ENCODE measurements around the gene NXNL1.

The NXNL1 gene

DNA sequence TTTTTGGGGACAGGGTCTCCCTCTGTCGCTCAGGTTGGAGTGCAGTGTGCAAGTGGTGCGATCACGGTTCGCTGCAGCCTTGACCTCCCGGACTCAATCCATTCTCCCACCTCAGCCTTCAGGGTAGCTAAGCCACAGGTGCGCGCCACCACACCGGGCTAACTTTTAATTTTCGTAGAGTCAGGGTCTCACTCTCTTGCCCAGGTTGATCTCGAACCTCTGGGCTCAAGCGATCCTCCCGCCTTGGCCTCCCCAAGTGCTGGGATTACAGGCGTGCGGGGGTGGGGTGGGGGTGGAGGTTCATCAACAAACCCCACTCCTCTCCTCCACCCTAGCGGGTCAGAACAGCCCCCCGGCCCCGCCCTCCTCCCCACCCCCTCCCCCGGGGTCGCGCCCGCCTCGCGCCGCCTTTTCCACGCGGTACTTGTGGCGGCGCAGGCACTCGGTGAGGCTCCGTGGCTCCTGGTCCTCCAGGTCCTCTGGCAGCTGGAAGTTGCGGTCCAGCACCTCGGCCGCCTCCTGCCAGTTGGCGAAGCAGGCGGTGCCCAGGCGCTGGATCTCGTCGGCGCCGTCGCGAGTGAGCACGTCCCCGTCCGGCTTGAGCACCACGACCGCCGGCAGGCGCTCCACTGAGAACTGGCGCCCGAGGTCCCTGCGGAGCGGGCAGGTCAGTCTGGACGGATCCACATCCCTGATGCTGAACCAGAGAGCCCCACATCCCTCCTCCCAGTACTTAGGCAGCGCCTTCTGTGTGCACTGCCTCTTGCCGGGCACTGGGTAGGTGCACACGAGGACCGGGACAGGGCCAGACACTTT, 5.2 kb downstream of the NXNL1 start:
- no peak for DNase-seq

DNA sequence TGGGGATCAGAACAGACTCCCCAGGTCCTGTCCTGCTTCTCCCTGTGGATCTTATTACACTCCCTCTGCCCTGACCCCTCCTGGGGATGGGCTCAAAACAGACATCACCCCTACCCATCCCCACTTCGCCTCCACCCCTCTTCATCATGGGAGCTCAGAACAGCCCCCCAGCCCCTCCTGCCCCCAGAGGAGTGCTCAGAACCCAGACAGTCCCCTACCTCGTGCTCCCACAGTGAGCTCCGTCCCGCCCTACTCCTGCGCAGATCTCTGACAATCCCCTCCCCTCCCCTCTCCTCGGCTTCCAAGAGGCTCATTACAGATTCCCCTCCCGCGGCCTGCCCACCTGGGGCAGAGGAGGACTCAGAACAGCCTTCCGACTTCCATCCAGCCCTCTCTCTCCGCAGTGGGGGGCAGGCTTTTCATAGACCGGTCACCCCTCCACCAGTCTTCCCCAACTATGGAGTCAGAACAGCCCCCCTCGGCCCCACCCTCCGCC, 6.1 kb downstream of the NXNL1 start:
- DNase-seq = no peak

DNA sequence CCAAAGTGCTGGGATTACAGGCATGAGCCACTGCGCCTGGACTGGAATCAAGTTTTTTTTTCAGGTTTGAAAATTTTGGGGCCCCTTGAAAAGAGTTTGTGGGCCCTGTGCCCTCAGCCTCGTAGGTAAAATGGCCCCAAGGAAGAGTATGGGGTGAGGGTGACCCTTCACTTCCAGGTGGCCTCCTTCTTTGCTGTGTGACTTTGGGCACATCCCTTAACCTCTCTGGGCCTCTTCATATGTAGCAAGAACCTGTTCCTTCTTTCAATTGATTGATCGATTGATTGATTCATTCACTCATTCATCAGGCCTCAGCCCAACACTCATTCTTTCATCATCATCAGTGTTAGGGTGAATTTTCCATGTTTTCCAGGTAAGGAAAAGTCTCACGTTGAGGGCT, 8.9 kb downstream of the NXNL1 start:
- no peak for DNase-seq

DNA sequence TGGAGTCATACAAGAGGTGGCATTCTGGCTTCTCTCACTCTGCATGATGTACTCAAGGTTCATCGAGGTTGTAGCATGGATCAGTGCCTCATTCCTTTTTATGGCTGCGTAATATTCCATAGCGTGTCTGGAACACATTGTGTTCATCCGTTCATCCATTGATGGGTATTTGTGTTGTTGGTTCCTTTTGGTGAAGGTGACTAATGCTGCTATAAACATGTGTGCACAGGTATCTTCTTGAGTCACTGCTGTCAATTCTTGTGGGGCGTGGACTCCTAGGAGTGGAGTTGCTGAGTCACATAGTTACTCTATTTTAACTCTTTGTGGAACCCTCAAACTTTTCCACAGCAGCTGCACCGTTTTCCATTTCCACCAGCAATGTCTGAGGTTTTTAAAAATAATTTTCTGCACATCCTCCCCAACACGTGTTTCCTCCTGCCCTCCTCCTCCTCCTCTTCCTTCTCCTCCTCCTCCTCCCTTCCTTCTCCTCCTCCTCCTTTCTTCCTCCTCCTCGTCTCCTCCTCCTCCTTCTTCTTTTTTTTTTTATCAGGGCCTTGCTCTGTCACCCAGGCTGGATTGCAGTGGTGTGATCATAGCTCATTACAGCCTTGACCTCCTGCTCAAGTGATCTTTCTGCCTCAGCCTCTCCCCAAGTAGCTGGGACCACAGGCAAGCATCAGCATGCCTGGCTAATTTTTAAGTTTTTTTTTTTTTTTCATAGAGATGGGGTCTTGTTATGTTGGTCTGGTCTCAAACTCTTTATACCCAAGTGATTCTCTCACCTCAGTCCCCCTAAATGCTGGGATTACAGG, 10.3 kb downstream of the NXNL1 start:
- DNase-seq = no peak

DNA sequence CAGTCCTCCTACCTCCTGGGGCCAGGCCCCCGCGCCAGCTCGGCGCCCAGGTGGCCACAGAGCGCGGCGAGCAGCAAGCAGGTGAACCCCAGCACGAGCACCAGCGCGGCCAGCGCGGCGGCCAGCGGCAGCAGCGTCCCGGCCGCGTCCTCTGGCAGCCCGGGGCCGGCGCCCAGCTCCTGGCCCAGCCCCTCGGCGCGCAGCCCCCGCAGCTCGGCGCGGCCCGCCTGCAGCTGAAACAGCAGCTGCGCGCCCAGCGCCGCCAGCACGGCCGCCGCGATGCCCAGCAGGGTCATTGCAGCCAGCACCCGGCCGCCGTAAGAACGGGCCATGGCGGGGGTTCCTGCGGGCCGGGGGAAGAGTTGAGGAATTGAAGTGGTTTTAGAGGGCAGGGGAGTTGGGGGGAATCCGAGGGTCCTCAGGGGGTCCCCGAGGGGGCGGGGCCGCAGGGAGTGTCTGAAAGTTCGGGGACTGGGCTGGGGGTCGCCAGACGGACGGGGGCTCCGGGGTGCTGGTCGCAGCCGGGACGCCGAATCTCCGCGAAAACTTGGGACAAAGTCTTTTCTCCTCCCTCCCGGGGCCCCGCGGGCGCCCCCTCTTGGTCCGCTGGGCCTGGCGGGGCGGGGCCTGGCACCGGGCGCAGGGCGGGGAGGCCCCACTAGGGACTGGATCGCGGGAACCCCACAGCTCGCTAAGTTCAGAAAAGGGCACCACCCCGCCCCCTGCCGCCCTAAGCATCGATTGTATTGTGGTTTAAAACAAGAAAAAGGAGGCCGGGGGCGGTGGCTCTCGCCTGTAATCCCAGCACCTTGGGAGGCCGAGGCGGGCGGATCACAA, 12.4 kb downstream of the NXNL1 start, which contains the start of gene TMEM221:
TSS of gene TMEM221 (minus strand) at position 538 of the 837 bp plus-strand sequence. CDS start at position 332, 206 bp downstream.
- peak; percentile 57 to 59 for DNase-seq

DNA sequence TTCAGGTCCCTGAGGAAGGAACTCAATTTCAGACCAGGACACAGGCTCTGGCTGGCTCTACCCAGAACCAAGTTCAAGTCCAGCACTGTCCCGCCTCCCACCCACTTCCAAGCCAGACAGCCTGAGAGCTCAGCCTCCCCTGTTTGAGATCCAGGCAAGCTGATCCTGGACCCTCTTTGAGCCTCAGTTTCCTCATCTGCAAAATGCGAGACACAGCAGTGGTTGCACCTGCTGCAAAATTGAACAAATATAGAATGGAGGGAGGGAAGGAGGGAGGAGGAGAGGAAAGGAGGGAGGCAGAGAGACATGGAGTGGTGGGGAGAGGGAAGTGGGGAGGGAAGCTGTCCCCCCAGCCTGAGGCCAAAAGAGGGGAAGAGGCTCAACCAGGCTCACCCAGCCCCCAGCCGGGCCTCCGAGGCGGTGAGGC, 13.0 kb downstream of the NXNL1 start:
- DNase-seq = no peak

DNA sequence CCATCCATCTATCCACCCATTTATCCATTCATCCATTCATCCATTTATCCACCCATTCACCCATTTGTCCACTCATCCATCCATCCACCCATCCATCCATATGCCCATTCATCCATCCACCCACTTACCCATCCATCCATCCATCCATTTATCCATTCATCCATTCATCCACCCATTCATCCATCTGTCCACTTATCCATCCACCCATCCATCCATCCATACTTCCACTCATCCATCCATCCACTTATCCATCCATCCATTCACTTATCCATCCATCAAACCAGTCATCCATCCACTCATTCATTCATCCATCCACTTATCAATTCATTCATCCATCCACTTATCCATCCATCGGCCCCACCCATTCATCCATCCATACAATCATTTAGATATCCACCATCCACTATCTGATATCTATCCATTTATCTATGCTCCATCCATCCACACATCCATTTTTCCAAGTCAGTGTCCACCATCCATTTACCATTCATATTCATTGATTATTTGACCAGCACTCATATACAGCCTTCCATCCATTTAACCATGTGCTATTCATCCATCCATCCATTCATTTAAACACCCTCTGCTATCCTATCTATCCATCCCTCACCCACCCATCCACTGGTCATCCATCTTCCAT, 15.1 kb downstream of the NXNL1 start:
- DNase-seq = no peak

DNA sequence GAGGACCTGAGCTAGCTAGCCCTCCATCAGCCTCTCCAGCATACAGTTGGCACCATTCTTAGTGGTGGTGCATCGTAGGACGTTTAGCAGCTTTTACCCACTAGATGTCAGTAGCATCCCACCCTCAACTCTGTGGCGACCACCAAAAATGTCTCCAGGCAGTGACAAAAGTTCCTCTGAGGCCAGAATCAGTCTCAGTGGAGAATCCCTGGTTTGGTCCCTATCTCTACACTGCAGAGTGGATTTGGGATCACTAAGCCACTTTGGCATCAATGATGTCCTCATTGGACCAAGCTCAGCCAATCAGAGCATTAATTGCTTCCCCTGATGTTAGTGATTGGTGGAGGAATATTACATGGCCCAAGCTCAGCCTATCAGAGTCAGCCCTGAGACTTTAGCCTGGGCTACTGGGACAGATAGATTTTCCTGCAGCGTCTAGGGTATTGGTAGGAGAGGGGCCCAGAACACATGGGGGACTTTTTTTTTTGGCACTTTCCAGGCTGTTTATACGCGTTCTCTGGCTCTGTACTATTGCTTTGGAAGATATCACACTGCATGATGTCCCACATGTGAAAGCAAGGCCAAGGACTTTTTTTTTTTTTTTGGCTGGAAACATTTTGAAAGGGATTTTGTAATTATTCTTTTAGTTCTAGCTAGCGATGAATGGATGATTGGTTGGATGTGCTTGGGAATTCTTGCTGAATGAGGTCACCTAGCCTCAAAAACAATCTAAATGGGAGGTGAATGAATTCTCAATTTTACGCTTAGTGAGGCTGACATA, 19.3 kb downstream of the NXNL1 start:
- DNase-seq = peak in 1 of 2 donors; percentile 17

DNA sequence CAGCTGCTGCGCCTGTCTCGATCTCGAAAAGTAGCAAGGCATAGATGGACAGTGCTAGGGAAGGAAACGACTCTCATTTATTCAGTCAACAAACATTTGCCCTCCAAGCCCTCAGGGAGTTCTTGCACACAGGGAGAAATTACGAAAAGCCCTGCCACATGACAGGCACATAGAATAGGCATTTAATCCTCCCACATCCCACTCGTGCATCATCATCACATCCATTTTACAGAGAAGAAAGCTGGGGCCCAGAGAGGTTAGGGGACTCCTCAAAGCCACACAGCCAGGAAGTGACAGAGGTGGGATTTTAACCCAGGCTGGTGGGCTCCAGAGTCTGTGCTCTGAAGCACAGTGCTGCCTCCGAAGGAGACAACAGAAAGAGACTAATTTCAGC, 23.9 kb downstream of the NXNL1 start:
- no peak for DNase-seq

DNA sequence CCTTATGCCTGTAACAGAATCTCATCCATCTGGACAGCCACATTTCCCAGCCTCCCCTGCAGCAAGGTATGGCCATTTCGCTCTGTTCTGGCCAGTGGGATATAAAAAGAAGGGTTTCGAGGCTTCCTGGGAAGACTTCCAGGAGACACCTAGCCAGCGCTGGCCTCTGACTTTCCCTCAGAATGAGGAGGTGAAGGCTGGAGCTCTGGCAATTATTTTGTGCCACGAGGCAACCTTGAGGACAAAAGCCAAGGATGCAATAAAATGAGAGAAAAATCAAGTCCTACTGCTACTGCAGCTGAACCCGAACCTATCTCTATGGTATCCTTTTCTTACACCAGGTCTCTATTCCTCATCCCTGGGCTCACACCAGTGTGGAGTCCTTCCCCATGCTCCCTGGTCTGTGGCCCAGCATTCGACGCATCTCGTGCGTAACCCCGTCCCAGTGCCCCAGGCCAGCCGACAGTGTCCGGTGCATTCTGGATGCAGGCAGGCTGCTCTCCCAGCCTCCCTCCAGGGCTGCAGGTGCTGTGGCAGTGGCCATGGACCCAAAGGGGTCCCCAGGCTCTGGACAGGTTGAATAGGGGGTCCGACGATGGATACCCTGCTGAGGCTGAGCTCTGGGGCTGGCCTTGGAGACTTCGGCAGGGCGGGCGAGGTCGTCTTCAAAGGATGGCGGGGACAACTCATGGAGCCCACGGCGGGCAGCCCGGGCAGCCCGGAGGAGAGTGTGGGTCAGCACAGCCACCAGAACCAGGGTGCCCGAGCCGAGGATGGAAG, 24.4 kb downstream of the NXNL1 start:
- no peak for DNase-seq

DNA sequence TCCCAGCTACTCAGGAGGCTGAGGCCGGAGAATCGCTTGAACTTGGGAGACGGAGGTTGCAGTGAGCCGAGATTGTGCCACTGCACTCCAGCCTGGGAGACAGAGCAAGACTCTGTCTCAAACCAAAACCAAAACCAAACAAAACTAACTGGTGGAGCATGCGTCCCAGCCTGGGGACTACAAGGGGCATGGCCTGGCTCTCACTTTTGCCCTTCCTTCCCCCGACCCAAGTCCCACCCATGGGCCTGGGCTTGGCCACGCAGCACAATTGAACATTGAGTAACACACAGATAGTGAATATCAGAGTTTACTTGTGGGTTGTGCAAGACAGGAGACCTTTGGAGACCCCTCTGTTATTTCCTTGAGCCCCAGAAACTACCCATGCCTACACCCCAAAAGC, 25.5 kb downstream of the NXNL1 start:
- DNase-seq = no peak

DNA sequence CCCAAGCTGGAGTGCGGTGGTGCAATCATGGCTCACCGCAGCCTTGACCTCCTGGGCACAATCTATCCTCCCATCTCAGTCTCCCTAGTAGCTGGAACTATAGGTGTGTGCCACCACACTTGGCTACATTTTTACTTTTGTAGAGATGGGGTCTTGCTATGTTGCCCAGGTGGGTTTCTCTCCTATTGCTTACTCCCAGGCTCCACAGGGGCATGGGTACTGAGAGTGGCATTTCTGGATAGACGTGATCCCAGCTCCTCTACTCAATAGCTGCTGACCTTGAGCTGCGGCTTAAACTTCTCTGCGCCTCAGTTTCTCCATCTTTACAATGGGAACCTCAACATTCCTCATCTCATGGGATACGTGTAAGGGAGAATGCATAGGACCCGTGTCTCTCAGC, 29.3 kb downstream of the NXNL1 start:
- DNase-seq = no peak

DNA sequence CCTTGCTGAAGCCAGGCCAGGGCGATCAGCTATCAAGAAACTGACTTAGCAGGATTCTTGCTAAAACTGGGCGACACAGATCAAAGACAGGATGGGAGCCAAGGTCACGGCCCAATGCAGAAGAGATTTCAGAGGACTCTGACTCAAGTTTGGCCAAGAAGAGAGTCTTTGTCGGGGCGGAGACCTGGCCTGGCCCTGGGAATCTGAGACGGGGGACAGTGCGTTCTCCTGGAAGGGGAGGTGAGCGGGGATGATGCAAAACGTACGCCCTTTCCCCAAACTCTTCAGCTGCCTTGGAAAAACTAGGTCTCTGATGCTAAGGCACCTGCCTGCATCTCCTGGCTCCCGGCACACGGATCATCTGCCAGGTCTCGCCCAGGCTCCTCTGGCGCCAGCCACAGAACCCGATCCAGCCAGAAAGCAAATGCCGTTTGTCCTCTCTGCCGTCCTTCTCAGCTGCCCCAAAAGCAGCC, 31.0 kb downstream of the NXNL1 start:
- no peak for DNase-seq

DNA sequence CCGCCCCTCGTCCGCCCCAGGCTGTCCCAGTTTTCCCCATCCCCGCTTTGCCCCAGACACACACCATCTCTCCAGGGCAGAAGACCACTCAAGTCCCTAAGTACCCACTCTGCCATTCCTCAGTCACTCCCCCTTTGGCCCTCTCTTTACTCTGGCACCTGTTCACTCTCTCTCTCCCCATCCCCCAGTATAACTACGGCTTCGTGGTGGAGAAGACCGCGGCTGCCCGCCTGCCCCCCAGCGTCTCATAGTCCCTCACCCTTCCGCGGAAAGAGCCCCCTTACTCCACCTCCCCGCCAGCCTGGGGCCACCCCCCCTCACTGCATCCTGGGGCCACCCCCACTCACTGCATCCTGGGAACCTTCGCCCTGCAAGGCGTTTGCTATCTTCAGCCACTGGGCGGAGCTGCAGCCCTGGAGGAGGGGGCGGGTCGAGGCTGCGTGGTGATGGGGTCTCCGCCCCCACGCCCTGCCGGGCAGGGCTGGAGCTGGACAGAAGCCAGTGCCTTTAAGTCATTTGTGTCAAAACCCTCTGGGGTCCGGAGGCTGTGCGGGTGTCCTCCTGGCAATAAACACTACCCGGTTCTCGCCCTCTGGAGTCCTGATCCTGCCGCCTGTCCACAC, 35.9 kb downstream of the NXNL1 start:
- DNase-seq = no peak

DNA sequence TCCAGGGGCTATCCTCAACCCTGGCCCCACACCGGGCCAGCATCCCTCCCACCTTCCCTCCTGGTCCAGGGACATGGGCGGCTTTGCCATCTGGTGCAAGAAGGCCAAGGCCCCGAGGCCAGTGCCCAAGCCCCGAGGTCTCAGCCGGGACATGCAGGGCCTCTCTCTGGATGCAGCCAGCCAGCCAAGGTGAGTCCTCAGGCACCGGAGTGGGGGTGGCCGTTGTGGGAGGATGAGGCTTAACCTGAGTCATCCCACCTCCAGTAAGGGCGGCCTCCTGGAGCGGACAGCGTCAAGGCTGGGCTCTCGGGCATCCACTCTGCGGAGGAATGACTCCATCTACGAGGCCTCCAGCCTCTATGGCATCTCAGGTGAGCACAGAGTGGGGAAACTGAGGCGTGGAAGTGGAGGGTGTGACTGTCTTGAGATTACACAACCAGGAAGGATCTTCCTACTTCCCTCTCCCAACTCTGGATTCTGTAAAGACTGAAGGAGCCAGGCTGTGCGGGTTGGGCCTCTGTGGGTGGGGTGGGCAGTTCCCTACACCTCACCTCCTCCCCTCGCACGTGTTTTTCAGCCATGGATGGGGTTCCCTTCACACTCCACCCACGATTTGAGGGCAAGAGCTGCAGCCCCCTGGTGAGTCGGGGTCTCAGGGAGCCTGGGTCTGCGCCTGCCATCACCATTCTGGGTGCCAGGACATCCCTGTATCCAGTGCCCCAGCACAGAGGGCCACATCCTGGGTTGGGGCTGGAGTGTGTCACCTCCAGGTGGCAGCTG, 37.1 kb downstream of the NXNL1 start:
- no peak for DNase-seq

DNA sequence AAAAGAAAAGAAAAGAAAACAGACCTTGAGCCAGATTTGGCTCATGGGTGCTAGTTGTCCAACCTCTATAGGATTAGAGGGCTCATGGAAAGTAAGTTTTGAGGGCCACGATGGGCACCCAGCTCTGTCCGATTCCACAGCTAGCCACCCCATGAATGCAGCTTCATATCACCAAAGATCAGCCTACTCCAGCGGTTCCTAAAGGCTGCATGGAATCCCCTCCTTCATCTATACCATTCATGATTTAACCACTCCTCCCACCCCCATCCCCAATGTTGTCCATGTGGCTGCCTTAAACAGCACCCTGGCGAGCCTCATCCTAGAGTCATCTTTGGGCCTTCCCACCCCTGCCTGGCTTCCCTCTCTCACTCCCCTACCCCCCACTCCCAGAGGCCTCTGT, 38.8 kb downstream of the NXNL1 start:
- no peak for DNase-seq

DNA sequence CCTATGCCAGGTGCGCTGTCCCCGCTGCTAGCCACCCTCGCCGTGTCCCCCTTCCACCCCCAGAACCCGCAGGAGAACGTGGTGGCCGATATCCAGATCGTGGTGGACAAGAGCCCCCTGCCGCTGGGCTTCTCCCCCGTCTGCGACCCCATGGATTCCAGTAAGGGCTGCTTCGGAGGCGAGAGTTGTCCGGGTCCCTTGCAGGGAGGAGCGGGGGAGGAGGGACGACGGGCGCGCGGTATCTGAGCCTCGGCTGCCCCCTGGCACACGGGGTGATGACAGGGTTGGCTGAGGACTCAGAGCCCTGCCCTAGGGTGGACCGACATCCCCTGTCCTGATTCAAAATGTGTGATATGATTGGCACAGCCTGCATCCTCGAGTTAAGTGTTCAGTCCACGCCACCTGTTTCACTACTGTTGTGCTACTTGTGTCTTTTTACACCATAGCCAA, 40.2 kb downstream of the NXNL1 start:
- no peak for DNase-seq

DNA sequence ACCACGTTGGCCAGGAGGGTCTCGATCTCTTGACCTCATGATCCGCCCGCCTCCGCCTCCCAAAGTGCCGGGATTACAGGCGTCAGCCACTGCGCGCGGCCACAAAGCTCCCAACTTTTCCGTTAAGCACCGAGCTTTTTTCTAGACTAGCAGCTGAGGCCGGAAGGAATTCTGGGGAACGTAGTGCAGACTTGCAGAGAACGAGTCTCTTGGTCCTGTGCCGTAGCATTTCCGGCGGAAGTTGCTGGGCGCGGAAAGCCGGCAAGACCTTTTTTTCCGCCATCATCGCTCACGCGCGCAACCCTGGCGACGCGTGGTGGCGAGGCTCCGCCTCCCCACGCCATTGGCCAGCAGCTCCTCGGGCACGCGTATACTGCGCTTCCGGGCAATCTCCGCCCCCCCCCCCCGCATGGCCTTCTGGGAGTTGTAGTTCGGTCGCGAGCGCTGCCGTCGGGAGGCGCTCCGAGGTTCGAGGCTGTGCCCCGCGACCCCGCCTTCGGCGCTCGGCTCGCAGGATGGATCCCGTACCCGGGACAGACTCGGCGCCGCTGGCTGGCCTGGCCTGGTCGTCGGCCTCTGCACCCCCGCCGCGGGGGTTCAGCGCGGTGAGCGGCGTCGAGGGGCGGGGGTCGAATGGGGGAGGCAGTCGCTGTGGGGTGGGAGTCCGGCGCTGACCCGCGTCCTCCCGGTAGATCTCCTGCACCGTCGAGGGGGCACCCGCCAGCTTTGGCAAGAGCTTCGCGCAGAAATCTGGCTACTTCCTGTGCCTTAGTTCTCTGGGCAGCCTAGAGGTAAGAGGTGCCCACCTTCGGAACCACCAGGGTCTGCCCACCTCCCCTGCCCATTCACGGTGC, 40.9 kb downstream of the NXNL1 start, which contains the start of gene MVB12A:
TSS of gene MVB12A (plus strand) at position 427 of the 854 bp plus-strand sequence. CDS start at position 516, 89 bp downstream.
- DNase-seq = peak; percentile 97 to 98

All from CD4-positive, alpha-beta T cell treated with Interleukin-1 beta for 1 hour (primary cell).